ENCODE results near the gene STPG2.

STPG2 gene

GRCh38 chr4:98101988-98102387 is 41.3 kb downstream of the STPG2 start:
- H3K4me3 ChIP-seq (ENCODE audit: low read depth, low read length): no peak overlapping the region
- DNase-seq (ENCODE audit: low read depth): no peak

GRCh38 chr4:98098764-98099163 is 44.5 kb downstream of the STPG2 start:
- no peak overlapping the region for H3K4me3 ChIP-seq (ENCODE audit: low read depth, low read length)
- DNase-seq (ENCODE audit: low read depth): no peak

- H3K4me3 ChIP-seq (ENCODE audit: low read depth, low read length): no peak overlapping the region
- no peak for DNase-seq (ENCODE audit: low read depth)
Measured at GRCh38 chr4:98094118-98094517, 49.2 kb downstream of the STPG2 start.

GRCh38 chr4:98093662-98094061 is 49.6 kb downstream of the STPG2 start:
- H3K4me3 ChIP-seq (ENCODE audit: low read depth, low read length): no peak overlapping the region
- DNase-seq (ENCODE audit: low read depth): no peak

GRCh38 chr4:98092833-98093439 is 50.3 kb downstream of the STPG2 start:
- DNase-seq (ENCODE audit: low read depth): no peak
- no peak overlapping the region for H3K4me3 ChIP-seq (ENCODE audit: low read depth, low read length)

GRCh38 chr4:98081936-98082335 is 61.3 kb downstream of the STPG2 start:
- no peak for DNase-seq (ENCODE audit: low read depth)
- H3K4me3 ChIP-seq (ENCODE audit: low read depth, low read length): no peak overlapping the region

GRCh38 chr4:98068495-98068894 is 74.8 kb downstream of the STPG2 start:
- no peak for DNase-seq (ENCODE audit: low read depth)
- no peak overlapping the region for H3K4me3 ChIP-seq (ENCODE audit: low read depth, low read length)

- DNase-seq (ENCODE audit: low read depth): no peak
Measured at GRCh38 chr4:98055800-98056501, 87.3 kb downstream of the STPG2 start.

DNA sequence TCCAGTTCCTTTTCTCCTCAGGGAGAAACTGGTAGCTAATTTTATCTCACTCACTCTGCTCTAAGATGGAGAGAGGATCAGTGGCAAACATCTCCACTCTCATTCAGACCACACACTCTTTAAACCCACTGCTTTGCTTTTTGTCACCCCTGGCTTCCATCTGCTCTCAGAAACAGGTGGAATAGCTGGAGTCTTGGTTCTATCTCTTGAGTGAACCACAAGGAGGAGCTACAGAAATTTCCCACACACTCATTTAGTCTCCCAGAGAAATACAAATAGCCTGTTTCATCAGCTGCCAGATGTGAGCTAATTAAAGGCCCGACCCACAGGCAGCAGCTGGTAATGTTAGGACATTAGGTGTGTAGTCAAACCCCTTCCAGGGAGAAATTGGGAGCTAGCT is 96.6 kb downstream of the STPG2 start:
- DNase-seq (ENCODE audit: low read depth): no peak
- H3K4me3 ChIP-seq (ENCODE audit: low read depth, low read length): no peak overlapping the region

More at GRCh38 chr4:98055800-98056501, 87.3 kb downstream of the STPG2 start:
- no peak overlapping the region for H3K4me3 ChIP-seq (ENCODE audit: low read depth, low read length)

DNA sequence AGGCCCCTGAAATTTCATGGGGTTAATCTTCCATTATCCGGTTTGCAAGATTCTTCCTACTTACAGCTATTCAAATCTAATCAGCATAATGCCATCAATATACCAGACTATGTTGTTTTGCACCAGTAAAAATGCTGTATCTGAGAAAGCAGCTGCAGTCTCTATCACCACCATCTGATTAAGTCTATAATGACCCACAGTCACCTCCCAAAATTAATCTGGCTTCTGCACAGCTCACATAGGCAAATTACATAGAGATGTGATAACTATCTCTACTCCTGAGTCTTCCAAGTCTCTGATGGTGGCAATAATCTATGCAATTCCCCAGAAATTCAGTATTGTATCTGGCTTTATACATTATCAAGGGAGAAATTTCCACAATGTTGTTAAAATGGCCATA is 113.2 kb downstream of the STPG2 start:
- DNase-seq (ENCODE audit: low read depth): no peak
- no peak overlapping the region for H3K4me3 ChIP-seq (ENCODE audit: low read depth, low read length)

- DNase-seq (ENCODE audit: low read depth): no peak
- no peak overlapping the region for H3K4me3 ChIP-seq (ENCODE audit: low read depth, low read length)
Measured at GRCh38 chr4:98027827-98028226, 115.4 kb downstream of the STPG2 start.

GRCh38 chr4:98026362-98026761 is 116.9 kb downstream of the STPG2 start:
- H3K4me3 ChIP-seq (ENCODE audit: low read depth, low read length): no peak overlapping the region
- no peak for DNase-seq (ENCODE audit: low read depth)

GRCh38 chr4:98006814-98007412 is 136.4 kb downstream of the STPG2 start:
- H3K4me3 ChIP-seq (ENCODE audit: low read depth, low read length): no peak overlapping the region
- DNase-seq (ENCODE audit: low read depth): no peak

GRCh38 chr4:98006060-98006459 is 137.2 kb downstream of the STPG2 start:
- H3K4me3 ChIP-seq (ENCODE audit: low read depth, low read length): no peak overlapping the region
- DNase-seq (ENCODE audit: low read depth): no peak

- no peak overlapping the region for H3K4me3 ChIP-seq (ENCODE audit: low read depth, low read length)
- no peak for DNase-seq (ENCODE audit: low read depth)
Measured at GRCh38 chr4:98000940-98001339, 142.3 kb downstream of the STPG2 start.

GRCh38 chr4:97998203-97998602 is 145.1 kb downstream of the STPG2 start:
- no peak overlapping the region for H3K4me3 ChIP-seq (ENCODE audit: low read depth, low read length)
- no peak for DNase-seq (ENCODE audit: low read depth)

DNA sequence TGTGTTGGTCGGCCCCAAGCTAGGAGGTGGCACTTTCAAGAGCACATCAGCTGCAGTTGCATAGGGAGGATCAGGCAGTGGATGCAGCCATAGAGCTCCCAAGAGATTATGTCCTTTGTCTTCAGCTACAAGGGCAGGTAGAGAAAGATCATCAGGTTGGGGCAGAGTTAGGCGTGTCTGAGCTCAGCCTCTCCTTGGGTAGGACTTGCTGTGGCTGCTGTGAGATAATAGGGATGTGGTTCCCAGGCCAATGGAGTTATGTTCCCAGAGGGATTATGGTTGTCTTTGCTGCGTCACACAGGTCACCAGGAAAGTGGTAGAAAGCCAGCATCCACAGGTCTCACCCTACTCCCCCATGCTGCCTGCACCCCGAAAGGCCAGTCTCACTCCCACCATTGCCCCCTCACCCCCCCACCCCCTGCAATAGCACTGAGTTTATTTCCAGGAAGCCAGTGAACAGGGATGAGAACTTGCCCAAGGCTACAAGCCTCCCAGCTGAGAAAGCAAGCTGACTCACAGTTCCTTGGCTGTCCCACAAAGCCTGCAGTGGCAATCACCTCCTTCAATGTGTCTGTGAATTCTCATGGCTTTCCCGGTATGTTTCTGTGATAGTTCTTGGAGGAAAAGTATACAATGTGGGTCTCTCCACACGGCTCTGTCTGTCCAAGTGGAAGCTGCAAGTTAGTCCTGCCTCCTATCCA is 148.4 kb downstream of the STPG2 start:
- DNase-seq (ENCODE audit: low read depth): no peak
- H3K4me3 ChIP-seq (ENCODE audit: low read depth, low read length): no peak overlapping the region

DNA sequence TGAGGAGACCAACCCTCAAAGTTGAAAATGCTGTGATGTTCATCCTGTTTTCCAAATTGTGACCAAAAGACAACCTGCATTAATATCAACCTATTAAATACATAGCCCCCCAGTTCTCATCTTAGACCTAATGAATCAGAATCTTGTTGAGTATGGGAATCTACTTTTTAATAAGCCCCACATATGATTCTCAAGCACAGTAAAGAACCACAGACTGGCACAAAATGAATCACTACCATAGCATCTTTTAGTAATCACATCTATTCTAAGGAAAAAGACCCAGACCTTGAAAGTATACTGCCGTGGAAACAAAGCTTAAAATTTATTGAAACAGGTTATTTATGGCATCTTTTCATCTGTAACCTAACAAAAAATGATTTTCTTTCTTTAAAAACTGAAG is 152.9 kb downstream of the STPG2 start:
- no peak for DNase-seq (ENCODE audit: low read depth)
- H3K4me3 ChIP-seq (ENCODE audit: low read depth, low read length): no peak overlapping the region

DNA sequence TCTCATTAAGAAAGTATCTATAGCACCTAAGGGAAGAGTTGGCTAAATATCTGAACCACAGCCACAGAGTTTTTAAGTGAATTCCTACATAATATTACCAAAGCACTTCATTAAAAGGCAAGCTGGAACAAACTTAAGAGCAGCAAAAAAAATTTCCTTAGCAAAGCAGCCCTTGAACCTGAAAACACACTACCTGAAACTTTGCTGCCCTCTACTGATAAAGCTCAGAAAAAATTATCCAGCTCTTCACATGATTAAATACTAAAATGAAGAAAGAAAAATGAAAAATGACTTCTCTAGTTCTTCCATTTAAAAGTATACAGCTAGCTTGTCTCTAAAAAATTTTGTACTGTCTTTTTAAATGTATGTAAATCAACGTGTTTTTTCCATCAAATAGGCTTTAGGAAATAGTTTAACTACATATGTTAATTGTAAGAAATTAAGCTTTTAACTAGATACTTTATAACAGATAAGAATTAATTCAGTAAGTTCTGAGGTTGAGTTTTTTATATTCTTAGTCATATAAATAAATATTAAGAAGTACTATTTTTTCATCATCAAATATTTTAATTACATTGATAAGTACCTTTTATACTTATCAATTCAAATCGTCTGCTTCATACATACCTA is 156.1 kb downstream of the STPG2 start:
- no peak overlapping the region for H3K4me3 ChIP-seq (ENCODE audit: low read depth, low read length)
- no peak for DNase-seq (ENCODE audit: low read depth)

DNA sequence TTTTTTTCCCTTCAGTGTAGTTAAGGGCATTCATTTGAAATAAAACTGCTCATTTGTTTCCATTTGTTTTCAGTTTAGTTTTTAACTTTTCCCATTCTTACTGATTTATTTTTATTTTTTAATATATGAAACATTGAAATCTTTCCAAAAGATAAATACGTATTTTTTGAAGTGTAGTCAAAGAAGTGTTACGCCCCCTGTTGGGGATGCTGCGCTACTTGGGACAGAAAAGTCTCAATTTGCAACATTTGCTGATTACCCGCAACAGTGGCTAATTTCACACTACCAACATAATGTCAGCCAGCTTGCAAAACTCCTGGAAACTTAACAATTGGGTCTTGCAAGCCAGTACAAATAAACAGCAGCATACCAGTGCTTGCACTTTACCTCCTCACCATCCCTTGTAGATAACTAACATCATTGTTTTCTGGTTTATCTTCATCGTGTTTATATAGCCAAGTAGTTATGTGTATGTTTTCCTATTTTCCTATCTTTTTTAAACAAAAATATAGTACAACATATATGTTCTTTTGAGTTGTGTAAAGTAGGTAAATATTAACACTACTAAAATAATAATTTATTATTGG is 158.6 kb downstream of the STPG2 start:
- H3K4me3 ChIP-seq (ENCODE audit: low read depth, low read length): no peak overlapping the region

More for the DNA sequence above, 158.6 kb downstream of the STPG2 start:
- no peak for DNase-seq (ENCODE audit: low read depth)
